Keratinocyte (primary cell): ENCODE results near the gene SDS. TPM values are rescaled to one million over a fixed set of nuclear protein-coding genes. Genes with fewer than 3 reads are reported as not detected.

Source experiments
- DNase-seq: peaks from one replicate; pipeline ENCODE4 v3.0.0-alpha.2; 2011; ENCODE audit warnings: low read depth, missing footprints, low spot score
- FAIRE-seq: peaks from 2 replicates; lab custom pipeline; 2011; peaks lifted over from hg19 to GRCh38; lab: Jason Lieb, UNC
- H2AFZ ChIP-seq: 2 replicates; pipeline ENCODE4 v1.6.0; 2012; ENCODE audit warnings: low read length, control low read depth, inconsistent platforms; ENCODE audit not compliant: control insufficient read depth
- H3K27ac ChIP-seq: 2 replicates; pipeline ENCODE4 v1.5.1; 2011; ENCODE audit warnings: low read length; ENCODE audit not compliant: control insufficient read depth, insufficient read depth
- H3K27me3 ChIP-seq: 3 replicates; pipeline ENCODE4 v1.6.0; 2011; ENCODE audit warnings: low read length; ENCODE audit not compliant: control insufficient read depth, insufficient read depth; ENCODE audit errors: extremely low read depth
- H3K36me3 ChIP-seq, 2 experiments: 2 replicates in 1 of 2; 3 replicates in 1 of 2; pipeline ENCODE4 v1.5.1; 2011; ENCODE audit warnings: low read length in 2 of 2, mild to moderate bottlenecking in 1 of 2; ENCODE audit not compliant: control insufficient read depth in 2 of 2, insufficient read depth in 2 of 2; ENCODE audit errors: extremely low read depth in 1 of 2
- H3K4me1 ChIP-seq: 3 replicates; pipeline ENCODE4 v1.5.1; 2011; ENCODE audit warnings: low read length; ENCODE audit not compliant: control insufficient read depth, insufficient read depth; ENCODE audit errors: extremely low read depth
- H3K4me2 ChIP-seq: 3 replicates; pipeline ENCODE4 v1.6.0; 2011; ENCODE audit warnings: low read depth, low read length; ENCODE audit not compliant: control insufficient read depth, insufficient read depth; ENCODE audit errors: extremely low read depth
- H3K4me3 ChIP-seq, 3 experiments: fragments of 200-600 bp in 1 of 3; sonication (generic) in 1 of 3; 2 replicates in 2 of 3; 3 replicates in 1 of 3; pipeline ENCODE4 v1.5.1; 2011 to 2016; ENCODE audit warnings: low read length in 3 of 3, mild to moderate bottlenecking in 3 of 3, control low read depth in 2 of 3, inconsistent platforms in 1 of 3, low read depth in 1 of 3, mixed read lengths in 1 of 3, mixed run types in 1 of 3, moderate library complexity in 1 of 3; ENCODE audit not compliant: control insufficient read depth in 2 of 3, insufficient read depth in 2 of 3; ENCODE audit errors: extremely low read depth in 1 of 3
- H3K79me2 ChIP-seq: 2 replicates; pipeline ENCODE4 v1.6.0; 2012; ENCODE audit warnings: low read length; ENCODE audit not compliant: control insufficient read depth, insufficient read depth
- H3K9ac ChIP-seq: 3 replicates; pipeline ENCODE4 v1.6.0; 2011; ENCODE audit warnings: low read length; ENCODE audit not compliant: control insufficient read depth, insufficient read depth; ENCODE audit errors: extremely low read depth
- H3K9me1 ChIP-seq: 3 replicates; pipeline ENCODE4 v1.6.0; 2011; ENCODE audit warnings: low read length; ENCODE audit not compliant: control insufficient read depth, insufficient read depth; ENCODE audit errors: extremely low read depth
- H3K9me3 ChIP-seq: 2 replicates; pipeline ENCODE4 v1.5.1; 2012; ENCODE audit warnings: low read depth, low read length; ENCODE audit not compliant: control insufficient read depth
- H4K20me1 ChIP-seq: 3 replicates; pipeline ENCODE4 v1.6.0; 2011; ENCODE audit warnings: low read length; ENCODE audit not compliant: control insufficient read depth, insufficient read depth; ENCODE audit errors: extremely low read depth
- CTCF ChIP-seq, 3 experiments: IDR thresholded peaks in 1 of 3; conservative IDR thresholded peaks in 1 of 3; optimal IDR thresholded peaks in 1 of 3; 2 replicates in 2 of 3; 3 replicates in 1 of 3; pipeline versions ENCODE3 to v1.5.1; 2011; ENCODE audit warnings: low read length in 3 of 3, mild to moderate bottlenecking in 3 of 3, moderate library complexity in 2 of 3, control low read depth in 1 of 3, inconsistent platforms in 1 of 3; ENCODE audit not compliant: insufficient read depth in 2 of 3; ENCODE audit errors: extremely low read depth in 1 of 3
- EZH2 ChIP-seq: IDR thresholded peaks from one replicate; pipeline ENCODE4 v1.6.1; 2012; ENCODE audit warnings: inconsistent platforms, mild to moderate bottlenecking, low read length, moderate library complexity
- dilution Hi-C: fragments of 300-500 bp; cut with MboI; formaldehyde crosslinking; loops from one replicate; pipeline ENCODE4 v1.7.0; 2020; ENCODE audit warnings: low sequenced_read_pairs; ENCODE audit not compliant: extremely low pct_ligation_motif_present
- polyA plus RNA-seq, 5 experiments: library from polyadenylated mRNA; depleted of rRNA in 3 of 5; stranded (reverse) in 3 of 5; stranded (forward) in 1 of 5; unstranded in 1 of 5; fragments of >200 nt; gene quantifications; 1 replicate in 1 of 5; 2 replicates in 3 of 5; 3 replicates in 1 of 5; pipeline versions ENCODE4 v1.2.1 to v1.2.3, GENCODE V29; 2011 to 2012; ENCODE audit warnings: missing spikeins in 2 of 5, low read depth in 1 of 5, low replicate concordance in 1 of 5

SDS gene
- polyA plus RNA-seq, 1 donor (not counting 4 experiments of a cell fraction or from before 2014, with no cell fraction given) = not detected

DNA sequence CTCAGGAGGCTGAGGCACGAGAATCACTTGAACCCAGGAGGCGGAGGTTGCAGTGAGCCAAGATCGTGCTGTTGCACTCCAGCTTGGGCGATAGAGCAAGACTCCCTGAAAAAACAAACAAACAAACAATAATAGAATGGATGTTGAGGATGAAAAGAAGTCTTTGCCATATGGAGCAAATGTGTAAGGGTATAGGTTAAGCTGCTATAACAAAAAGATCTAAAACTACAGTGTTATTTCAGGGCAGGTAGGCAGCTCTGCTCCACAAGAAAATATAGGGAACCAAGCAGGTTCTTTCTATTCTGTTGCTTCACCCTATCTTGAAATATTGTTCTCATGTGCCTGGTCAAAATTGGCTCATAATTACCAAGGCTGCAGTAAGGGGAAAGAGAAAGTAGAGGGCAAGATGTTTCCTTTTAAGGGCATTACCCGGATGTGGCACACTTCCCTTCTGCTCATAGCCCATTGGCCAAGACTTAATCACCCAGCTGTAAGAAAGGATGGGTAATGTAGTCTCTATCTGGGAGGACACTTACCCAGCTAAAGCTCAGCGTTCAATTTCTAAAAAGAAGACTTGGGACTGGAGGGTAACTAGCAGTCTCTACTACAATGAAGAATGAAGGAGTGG is 42.0 kb upstream of the SDS start:
- H3K9me3 ChIP-seq = no peaks in the 10 kb centered on the region
- H3K36me3 ChIP-seq = no peaks in the 10 kb centered on the region
- H3K9me1 ChIP-seq = no peaks in the 10 kb centered on the region
- DNase-seq (no peak), FAIRE-seq (no peak)
- no peaks in the 10 kb centered on the region for H4K20me1 ChIP-seq
- no peak overlapping the region for H3K4me2 ChIP-seq
- no peak overlapping the region for H3K9ac ChIP-seq
- TF ChIP-seq EZH2 = no peak
- no peak for TF ChIP-seq CTCF (optimal IDR thresholded peaks at IDR 0.05 in 1 of 3, IDR thresholded peaks at IDR 0.05 in 1 of 3, conservative IDR thresholded peaks at IDR 0.05 in 1 of 3; ENCODE audit: extremely low read depth in 1 of 3, insufficient read depth in 2 of 3, low read length in 3 of 3)
- no peaks in the 10 kb centered on the region for H3K4me1 ChIP-seq
- H3K79me2 ChIP-seq = no peaks in the 10 kb centered on the region
- dilution Hi-C loops = no loop called here
- no peak overlapping the region for H3K27ac ChIP-seq
- no peak overlapping the region for H2AFZ ChIP-seq
- no peak overlapping the region for H3K4me3 ChIP-seq
- peaks cover 18% of the 10 kb centered on the region for H3K27me3 ChIP-seq

- TF ChIP-seq CTCF (optimal IDR thresholded peaks at IDR 0.05 in 1 of 3, IDR thresholded peaks at IDR 0.05 in 1 of 3, conservative IDR thresholded peaks at IDR 0.05 in 1 of 3; ENCODE audit: extremely low read depth in 1 of 3, insufficient read depth in 2 of 3, low read length in 3 of 3) (no peak), EZH2 (no peak)
- H3K27me3 ChIP-seq = peaks cover 26% of the 10 kb centered on the region
Observed at GRCh38 chr12:113443030-113443539, 39.4 kb upstream of the SDS start.

More at GRCh38 chr12:113443030-113443539, 39.4 kb upstream of the SDS start:
- Histone ChIP-seq H3K4me1 (no peaks in the 10 kb centered on the region), H4K20me1 (no peaks in the 10 kb centered on the region), H3K4me2 (no peak overlapping the region), H3K4me3 (no peak overlapping the region), H3K36me3 (no peaks in the 10 kb centered on the region), H2AFZ (no peak overlapping the region), H3K9me3 (no peaks in the 10 kb centered on the region), H3K27ac (no peak overlapping the region), H3K9me1 (no peaks in the 10 kb centered on the region), H3K79me2 (no peaks in the 10 kb centered on the region), H3K9ac (no peak overlapping the region)
- FAIRE-seq (no peak), DNase-seq (no peak)
- dilution Hi-C loops = no loop called here
